HG03457 (cell line): ENCODE results near the gene ZNF581.

Experiments
- ATAC-seq: cut with Tn5 transposase; IDR thresholded peaks from one replicate; pipeline ENCODE4 v1.9.1; 2021; ENCODE audit warnings: moderate number of reproducible peaks; ENCODE audit not compliant: unreplicated experiment

Gene ZNF581

GRCh38 chr19:55677572-55678028 is 34.2 kb downstream of the ZNF581 start:
- ATAC-seq, result no peak

- peak; percentile 55 for ATAC-seq
These were observed 34.7 kb downstream of the ZNF581 start for GRCh38 chr19:55678121-55678671.

GRCh38 chr19:55679343-55680257 is 36.2 kb downstream of the ZNF581 start:
- ATAC-seq, result no peak

- ATAC-seq, result no peak
These were observed 37.1 kb downstream of the ZNF581 start for GRCh38 chr19:55680339-55681130.

GRCh38 chr19:55681131-55682092 is 38.0 kb downstream of the ZNF581 start:
- no peak for ATAC-seq

GRCh38 chr19:55683449-55684261 is 40.2 kb downstream of the ZNF581 start:
- no peak for ATAC-seq

GRCh38 chr19:55684946-55685681 is 41.7 kb downstream of the ZNF581 start:
- no peak for ATAC-seq

- ATAC-seq, result no peak
These were observed 42.3 kb downstream of the ZNF581 start for GRCh38 chr19:55685776-55686175.

- no peak for ATAC-seq
These were observed 43.0 kb downstream of the ZNF581 start for GRCh38 chr19:55686311-55687050.

GRCh38 chr19:55687281-55688201 is 44.1 kb downstream of the ZNF581 start:
- ATAC-seq, result no peak

GRCh38 chr19:55688422-55689218 is 45.2 kb downstream of the ZNF581 start:
- ATAC-seq, result no peak

- ATAC-seq, result no peak
These were observed 46.1 kb downstream of the ZNF581 start for GRCh38 chr19:55689411-55690108.

GRCh38 chr19:55690109-55690768 is 46.8 kb downstream of the ZNF581 start:
- no peak for ATAC-seq

GRCh38 chr19:55690769-55691545 is 47.5 kb downstream of the ZNF581 start:
- ATAC-seq, result no peak
